ENCODE measurements around the gene SH3BP5L. TPM values are rescaled to one million over a fixed set of nuclear protein-coding genes. Genes with fewer than 3 reads are reported as not detected.

Gene SH3BP5L
- total and polyA plus RNA-seq, 2 of the 13 experiments (the other 11 are each of a cell fraction or from before 2014, with no cell fraction given): 10.3 to 14.9 TPM

DNA sequence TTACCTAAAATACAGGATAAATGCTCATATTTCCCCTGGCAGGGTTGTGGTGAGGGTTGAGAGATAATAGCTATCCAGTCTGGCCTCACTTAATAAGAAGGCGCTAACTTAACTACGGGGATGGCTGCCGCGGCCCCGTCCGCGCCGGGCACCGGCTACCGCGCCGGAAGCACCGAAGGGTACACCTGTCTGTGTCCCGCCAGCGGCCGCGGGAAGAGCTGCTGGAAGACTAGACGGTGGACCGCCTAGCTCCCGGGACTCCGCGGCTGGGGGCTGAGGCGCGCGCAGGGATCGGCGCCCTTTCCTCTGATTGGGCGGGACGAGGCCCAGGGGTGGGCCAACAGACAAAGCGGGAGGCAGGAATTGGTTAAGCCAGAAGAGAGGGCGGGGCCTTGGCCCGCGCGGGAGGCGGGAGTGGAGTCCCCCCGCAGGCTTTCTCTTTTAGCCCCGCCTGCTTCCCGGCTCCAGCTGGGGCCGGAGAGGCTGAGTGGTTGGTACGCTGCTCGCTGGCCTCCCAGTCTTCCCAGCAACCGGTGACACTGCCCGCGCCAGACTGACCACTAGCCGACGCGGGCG is 12.2 kb upstream of the SH3BP5L start, which contains the start of gene ZNF672 (continued):
- TF ChIP-seq HOXA9 (CRISPR knock-in tag; IDR thresholded peaks at IDR 0.05; ENCODE audit: borderline replicate concordance) (no peak), SSRP1 (CRISPR knock-in tag; IDR thresholded peaks at IDR 0.05) (no peak), ZNF678 (CRISPR knock-in tag; IDR thresholded peaks at IDR 0.05) (0 out of 2 replicates have a peak, but pooled peaks have one; percentile 4), FOXK2 (IDR thresholded peaks at IDR 0.05) (no peak), POLR2AphosphoS2 (IDR thresholded peaks at IDR 0.05; ENCODE audit: low read depth, low read length) (no peak), ZNF326 (CRISPR knock-in tag; IDR thresholded peaks at IDR 0.05; ENCODE audit: borderline replicate concordance) (no peak), ZNF737 (CRISPR knock-in tag; IDR thresholded peaks at IDR 0.05; ENCODE audit: borderline replicate concordance) (no peak), ZFP82 (CRISPR knock-in tag; IDR thresholded peaks at IDR 0.05; ENCODE audit: borderline replicate concordance) (no peak), SRSF1 (optimal IDR thresholded peaks at IDR 0.05; ENCODE audit: low read depth, low read length) (no peak), MBD4 (IDR thresholded peaks at IDR 0.05; ENCODE audit: borderline replicate concordance, low read length) (no peak), ZNF550 (CRISPR knock-in tag; IDR thresholded peaks at IDR 0.05; ENCODE audit: borderline replicate concordance) (no peak), ZNF331 (CRISPR knock-in tag; IDR thresholded peaks at IDR 0.05) (0 out of 2 replicates have a peak, but pooled peaks have one; percentile 46), GTF3A (CRISPR knock-in tag; conservative IDR thresholded peaks at IDR 0.05) (no peak), ZNF614 (CRISPR knock-in tag; IDR thresholded peaks at IDR 0.05; ENCODE audit: borderline replicate concordance) (no peak), NFKB2 (CRISPR knock-in tag; IDR thresholded peaks at IDR 0.05; ENCODE audit: borderline replicate concordance) (no peak; the same call in 1 of the 2 replicates), ADNP (CRISPR knock-in tag; IDR thresholded peaks at IDR 0.05) (no peak)
- TF ChIP-seq, protein P1, sequence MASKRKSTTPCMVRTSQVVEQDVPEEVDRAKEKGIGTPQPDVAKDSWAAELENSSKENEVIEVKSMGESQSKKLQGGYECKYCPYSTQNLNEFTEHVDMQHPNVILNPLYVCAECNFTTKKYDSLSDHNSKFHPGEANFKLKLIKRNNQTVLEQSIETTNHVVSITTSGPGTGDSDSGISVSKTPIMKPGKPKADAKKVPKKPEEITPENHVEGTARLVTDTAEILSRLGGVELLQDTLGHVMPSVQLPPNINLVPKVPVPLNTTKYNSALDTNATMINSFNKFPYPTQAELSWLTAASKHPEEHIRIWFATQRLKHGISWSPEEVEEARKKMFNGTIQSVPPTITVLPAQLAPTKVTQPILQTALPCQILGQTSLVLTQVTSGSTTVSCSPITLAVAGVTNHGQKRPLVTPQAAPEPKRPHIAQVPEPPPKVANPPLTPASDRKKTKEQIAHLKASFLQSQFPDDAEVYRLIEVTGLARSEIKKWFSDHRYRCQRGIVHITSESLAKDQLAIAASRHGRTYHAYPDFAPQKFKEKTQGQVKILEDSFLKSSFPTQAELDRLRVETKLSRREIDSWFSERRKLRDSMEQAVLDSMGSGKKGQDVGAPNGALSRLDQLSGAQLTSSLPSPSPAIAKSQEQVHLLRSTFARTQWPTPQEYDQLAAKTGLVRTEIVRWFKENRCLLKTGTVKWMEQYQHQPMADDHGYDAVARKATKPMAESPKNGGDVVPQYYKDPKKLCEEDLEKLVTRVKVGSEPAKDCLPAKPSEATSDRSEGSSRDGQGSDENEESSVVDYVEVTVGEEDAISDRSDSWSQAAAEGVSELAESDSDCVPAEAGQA (IDR thresholded peaks at IDR 0.05; ENCODE audit: low read depth): no peak
- TF ChIP-seq, protein P1 (CRISPR knock-in tag; IDR thresholded peaks at IDR 0.05; ENCODE audit: borderline replicate concordance): no peak
- TF ChIP-seq, protein P2, sequence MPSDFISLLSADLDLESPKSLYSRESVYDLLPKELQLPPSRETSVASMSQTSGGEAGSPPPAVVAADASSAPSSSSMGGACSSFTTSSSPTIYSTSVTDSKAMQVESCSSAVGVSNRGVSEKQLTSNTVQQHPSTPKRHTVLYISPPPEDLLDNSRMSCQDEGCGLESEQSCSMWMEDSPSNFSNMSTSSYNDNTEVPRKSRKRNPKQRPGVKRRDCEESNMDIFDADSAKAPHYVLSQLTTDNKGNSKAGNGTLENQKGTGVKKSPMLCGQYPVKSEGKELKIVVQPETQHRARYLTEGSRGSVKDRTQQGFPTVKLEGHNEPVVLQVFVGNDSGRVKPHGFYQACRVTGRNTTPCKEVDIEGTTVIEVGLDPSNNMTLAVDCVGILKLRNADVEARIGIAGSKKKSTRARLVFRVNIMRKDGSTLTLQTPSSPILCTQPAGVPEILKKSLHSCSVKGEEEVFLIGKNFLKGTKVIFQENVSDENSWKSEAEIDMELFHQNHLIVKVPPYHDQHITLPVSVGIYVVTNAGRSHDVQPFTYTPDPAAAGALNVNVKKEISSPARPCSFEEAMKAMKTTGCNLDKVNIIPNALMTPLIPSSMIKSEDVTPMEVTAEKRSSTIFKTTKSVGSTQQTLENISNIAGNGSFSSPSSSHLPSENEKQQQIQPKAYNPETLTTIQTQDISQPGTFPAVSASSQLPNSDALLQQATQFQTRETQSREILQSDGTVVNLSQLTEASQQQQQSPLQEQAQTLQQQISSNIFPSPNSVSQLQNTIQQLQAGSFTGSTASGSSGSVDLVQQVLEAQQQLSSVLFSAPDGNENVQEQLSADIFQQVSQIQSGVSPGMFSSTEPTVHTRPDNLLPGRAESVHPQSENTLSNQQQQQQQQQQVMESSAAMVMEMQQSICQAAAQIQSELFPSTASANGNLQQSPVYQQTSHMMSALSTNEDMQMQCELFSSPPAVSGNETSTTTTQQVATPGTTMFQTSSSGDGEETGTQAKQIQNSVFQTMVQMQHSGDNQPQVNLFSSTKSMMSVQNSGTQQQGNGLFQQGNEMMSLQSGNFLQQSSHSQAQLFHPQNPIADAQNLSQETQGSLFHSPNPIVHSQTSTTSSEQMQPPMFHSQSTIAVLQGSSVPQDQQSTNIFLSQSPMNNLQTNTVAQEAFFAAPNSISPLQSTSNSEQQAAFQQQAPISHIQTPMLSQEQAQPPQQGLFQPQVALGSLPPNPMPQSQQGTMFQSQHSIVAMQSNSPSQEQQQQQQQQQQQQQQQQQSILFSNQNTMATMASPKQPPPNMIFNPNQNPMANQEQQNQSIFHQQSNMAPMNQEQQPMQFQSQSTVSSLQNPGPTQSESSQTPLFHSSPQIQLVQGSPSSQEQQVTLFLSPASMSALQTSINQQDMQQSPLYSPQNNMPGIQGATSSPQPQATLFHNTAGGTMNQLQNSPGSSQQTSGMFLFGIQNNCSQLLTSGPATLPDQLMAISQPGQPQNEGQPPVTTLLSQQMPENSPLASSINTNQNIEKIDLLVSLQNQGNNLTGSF (CRISPR knock-in tag; IDR thresholded peaks at IDR 0.05): no peak
- TF ChIP-seq, protein P3, sequence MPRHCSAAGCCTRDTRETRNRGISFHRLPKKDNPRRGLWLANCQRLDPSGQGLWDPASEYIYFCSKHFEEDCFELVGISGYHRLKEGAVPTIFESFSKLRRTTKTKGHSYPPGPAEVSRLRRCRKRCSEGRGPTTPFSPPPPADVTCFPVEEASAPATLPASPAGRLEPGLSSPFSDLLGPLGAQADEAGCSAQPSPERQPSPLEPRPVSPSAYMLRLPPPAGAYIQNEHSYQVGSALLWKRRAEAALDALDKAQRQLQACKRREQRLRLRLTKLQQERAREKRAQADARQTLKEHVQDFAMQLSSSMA (CRISPR knock-in tag; IDR thresholded peaks at IDR 0.05): no peak
